HG03025 (cell line): ENCODE results near the gene CASKIN2.
"Not testable (repeated sequence)": the region's sequence is repeated elsewhere in the genome, so short reads cannot be mapped to it uniquely, and the experiment has no call there.

Experiments used
- ATAC-seq: cut with Tn5 transposase; IDR thresholded peaks from one replicate; pipeline ENCODE4 v1.9.1; 2021; ENCODE audit warnings: mild to moderate bottlenecking, moderate library complexity; ENCODE audit not compliant: unreplicated experiment, low FRiP score

CASKIN2 gene

DNA sequence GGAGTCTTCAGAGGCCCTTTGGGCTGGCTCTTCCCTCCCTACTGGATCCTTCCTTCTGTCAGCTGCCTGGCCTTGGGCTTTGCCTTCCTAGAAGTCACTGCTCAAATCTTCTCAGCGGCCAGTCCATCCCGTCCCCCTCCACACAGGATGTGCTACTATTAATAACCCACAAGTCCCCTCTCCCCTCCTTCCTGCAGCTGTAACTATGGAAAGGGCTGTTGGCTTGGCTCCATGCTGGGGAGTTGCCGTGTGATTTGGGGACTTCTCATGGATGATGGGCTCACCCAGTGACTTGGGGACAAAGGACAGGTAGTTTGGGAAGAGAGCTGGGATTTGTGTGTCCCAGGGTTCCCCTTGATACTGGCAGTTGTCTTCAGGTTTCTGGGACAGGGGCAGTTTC lies 39.5 kb downstream of the CASKIN2 start:
- no peak for ATAC-seq

GRCh38 chr17:75475144-75475835 lies 40.0 kb downstream of the CASKIN2 start:
- ATAC-seq: no peak

- ATAC-seq: no peak
Observed at GRCh38 chr17:75474736-75475135, 40.6 kb downstream of the CASKIN2 start.

DNA sequence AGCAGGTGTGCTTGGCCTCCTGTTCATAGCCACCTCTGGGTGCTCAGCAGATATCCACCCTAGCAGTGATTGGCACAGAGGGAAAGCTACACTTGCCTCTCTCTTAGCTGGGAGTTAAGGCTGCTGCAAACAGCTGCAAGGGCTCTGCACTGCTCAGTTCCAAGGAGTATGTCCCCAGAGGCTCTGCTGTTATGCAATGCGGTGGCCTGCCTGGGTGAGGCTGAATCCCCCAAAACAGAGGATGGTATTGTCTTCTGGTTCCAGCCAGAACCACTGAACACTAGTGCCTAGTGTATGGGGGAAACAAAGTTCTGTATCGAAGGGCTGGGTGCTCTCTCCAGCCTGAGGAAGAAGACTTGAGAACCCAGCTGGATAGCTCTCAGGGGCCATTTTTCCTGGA lies 42.1 kb downstream of the CASKIN2 start:
- no peak for ATAC-seq

DNA sequence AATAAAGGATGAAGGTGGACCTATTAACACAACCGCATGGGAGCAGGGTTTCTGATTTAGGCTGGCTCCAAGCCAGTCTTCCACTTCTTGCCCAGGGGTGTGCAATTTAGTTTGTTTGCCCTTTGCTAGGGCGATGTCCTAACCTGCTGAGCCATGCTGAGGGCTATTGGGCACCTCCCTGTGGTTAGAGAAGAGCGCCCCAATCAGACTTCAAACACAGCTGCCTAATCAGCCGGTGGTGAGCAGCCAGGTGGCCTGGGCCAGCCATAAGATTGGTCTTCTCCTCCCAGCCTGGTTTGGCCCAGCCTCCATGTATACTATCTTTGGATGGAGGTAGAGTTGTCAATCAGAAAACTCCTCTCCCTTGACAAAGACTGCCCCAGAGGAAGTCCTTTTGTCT lies 43.2 kb downstream of the CASKIN2 start:
- no peak for ATAC-seq

- ATAC-seq: no peak
Observed at GRCh38 chr17:75471207-75471606, 44.1 kb downstream of the CASKIN2 start.

GRCh38 chr17:75468779-75469373 lies 46.5 kb downstream of the CASKIN2 start:
- no peak for ATAC-seq

DNA sequence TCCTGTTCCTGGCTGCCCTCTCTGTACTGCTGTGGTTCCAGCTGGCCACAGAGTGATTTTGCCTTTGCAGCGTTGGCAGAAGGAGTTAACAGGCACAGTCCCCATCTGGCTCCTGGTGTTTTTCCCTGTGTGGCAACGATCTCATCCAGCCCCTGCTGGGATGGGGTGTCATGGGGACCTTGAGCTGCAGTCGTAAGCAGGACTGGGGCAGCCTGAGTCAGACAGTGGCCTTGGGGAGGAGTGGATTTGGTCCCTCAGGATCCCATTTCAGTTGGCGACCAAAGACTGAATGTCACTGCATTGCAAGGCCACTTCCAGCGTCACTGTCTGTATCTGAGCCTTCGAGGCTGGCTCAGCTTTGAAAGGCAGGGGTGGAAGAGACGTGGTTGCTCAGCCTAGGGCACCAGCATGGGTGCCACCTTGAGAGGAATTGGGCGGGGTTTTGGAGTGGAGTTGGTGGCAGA lies 47.0 kb downstream of the CASKIN2 start:
- no peak for ATAC-seq

DNA sequence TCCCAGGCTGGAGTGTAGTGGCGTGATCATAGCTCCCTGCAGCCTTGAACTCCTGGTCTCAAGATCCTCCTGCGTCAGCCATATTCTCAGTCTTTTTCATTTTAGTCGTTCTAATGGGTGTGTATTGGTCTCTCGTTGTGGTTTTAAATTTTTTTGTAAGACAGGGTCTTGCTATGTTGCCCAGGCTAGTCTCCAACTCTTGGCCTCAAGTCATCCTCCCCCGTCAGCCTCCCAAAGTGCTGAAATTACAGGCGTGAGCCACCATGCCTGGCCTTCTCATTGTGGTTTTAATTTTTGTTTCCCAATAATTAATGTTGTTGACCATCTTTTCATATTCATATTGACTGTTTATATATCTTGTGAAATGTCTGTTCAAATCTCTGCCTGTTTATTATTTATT lies 50.3 kb downstream of the CASKIN2 start:
- ATAC-seq: no peak

DNA sequence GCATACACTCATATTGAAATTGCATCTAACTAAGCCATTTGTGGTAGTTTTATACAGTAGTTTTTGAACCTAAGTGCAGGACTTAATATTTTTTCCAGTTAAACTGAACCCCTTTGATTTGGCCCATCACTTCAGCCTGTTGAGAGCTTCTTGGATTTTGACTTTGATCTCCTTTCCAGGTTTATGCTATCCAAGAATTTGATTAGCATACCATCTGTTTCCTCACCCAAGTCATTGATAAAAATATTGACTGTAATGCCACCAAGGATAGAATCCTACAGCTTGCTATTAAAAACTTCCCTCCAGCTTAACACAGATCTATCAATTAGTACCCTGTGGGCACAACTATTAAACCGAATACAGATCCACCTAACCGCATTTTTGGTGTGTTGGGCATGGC lies 51.7 kb downstream of the CASKIN2 start:
- ATAC-seq: no peak

GRCh38 chr17:75460295-75460694 lies 55.0 kb downstream of the CASKIN2 start:
- ATAC-seq: no peak

GRCh38 chr17:75459590-75460267 lies 55.6 kb downstream of the CASKIN2 start:
- no peak for ATAC-seq

DNA sequence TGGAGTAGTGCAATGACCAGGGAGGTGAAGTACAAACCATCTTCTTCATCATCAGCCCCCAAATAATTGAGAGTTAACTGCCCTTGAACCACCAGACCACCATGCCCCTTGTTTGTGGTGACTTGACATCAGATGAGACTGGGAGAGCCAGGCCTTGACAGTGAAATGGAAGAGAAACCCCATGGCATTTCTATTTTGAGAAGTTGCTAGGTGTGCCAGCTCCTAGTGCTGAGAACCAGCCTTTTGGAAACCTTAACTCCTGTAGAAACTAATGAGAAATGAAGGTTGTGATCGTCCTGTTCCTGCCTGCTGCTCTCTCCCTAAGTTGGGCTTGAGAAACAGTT lies 56.1 kb downstream of the CASKIN2 start:
- no peak for ATAC-seq

DNA sequence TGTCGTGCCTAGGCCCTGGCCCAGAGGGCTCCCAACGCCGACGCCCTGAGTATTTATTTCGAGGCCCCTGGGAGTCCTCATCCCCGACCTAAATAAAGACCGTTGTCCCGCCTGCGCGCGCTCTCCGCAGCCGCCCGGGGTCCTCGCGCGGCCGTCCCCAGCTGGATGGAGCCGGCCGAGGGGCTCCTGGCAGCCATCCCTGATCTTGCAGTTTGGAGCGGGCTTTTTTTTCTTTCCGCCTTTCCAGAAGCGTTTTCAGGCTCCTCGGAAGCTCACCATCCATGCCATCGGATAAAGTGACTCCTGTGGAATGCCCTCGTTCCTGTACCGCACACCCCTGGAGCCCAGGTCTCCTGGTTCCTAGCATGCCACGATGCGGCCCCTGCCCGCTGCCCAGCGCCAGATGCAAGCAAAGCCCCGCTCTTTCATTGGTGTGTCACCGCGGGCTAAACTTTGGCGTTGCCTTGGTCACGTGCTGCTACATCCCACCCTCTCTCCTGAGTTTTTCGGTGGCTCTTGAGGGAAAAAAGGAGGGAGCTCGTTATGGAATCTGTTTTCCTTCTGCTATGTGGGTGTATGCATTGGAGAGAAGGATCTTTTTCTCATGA lies 58.2 kb downstream of the CASKIN2 start:
- ATAC-seq: no peak

DNA sequence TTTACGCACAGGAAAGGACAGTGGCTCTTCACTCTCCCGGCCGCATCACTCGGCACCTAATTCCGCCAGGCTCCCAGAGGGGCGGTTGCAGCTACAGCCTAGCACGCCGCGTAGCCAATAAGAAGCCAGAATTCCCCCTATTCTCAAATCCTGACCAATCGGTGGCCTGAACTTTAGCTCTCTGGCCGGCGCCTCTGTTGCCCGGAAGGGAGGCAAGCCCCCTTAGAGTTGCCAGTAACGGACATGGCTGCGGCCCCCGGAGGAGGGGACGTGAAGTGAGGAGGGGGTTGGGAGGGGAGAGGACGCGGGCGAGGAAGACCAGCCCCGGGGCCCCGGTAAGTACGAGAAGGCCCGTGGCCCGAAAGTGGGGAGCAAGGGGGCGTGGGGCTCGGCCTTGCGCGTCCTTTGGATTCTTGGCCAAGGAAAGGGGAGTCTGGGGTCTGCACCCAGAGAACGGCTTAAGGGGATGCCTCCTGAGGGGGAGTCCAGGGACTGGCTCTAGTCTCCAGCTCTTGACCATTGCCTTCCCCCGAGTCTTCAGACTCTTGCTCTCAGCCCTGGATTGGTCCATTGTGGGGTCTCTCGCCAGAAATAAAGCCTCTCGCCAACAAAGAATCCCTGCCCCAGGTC lies 58.8 kb downstream of the CASKIN2 start, which contains the start of gene TMEM94:
TSS of gene TMEM94 (plus strand) at position 219 of the 630 bp plus-strand sequence. CDS start 15,271 bp downstream, outside the sequence.
- ATAC-seq: peak; percentile 91

GRCh38 chr17:75456039-75456416 lies 59.3 kb downstream of the CASKIN2 start:
- no peak for ATAC-seq

GRCh38 chr17:75454672-75455071 lies 60.7 kb downstream of the CASKIN2 start:
- ATAC-seq: not testable (repeated sequence)

GRCh38 chr17:75454193-75454592 lies 61.1 kb downstream of the CASKIN2 start:
- no peak for ATAC-seq

GRCh38 chr17:75450270-75450669 lies 65.1 kb downstream of the CASKIN2 start:
- no peak for ATAC-seq
